Measurements from ENCODE around the gene CSGALNACT2.

DNA sequence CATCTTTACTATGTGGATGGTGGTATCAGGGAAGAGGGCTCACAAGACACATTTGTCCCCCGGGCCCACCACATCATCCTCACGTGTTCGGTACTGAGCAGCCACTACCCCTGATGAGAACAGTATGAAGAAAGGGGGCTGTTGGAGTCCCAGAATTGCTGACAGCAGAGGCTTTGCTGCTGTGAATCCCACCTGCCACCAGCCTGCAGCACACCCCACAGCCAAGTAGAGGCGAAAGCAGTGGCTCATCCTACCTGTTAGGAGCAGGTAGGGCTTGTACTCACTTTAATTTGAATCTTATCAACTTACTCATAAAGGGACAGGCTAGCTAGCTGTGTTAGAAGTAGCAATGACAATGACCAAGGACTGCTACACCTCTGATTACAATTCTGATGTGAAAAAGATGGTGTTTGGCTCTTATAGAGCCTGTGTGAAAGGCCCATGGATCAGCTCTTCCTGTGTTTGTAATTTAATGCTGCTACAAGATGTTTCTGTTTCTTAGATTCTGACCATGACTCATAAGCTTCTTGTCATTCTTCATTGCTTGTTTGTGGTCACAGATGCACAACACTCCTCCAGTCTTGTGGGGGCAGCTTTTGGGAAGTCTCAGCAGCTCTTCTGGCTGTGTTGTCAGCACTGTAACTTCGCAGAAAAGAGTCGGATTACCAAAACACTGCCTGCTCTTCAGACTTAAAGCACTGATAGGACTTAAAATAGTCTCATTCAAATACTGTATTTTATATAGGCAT lies 9.1 kb upstream of the CSGALNACT2 start:
- TF ChIP-seq GABPA (IDR thresholded peaks at IDR 0.05; ENCODE audit: low read depth) (no peak), RCOR1 (conservative IDR thresholded peaks at IDR 0.05; ENCODE audit: low read depth, low read length) (no peak), RBBP5 (conservative IDR thresholded peaks at IDR 0.05) (no peak), BACH1 (IDR thresholded peaks at IDR 0.05; ENCODE audit: borderline replicate concordance) (no peak), YY1 (IDR thresholded peaks at IDR 0.05; ENCODE audit: low read depth, low read length) (no peak), POLR2A (IDR thresholded peaks at IDR 0.05; ENCODE audit: low read depth, low read length) (no peak), CBFB (IDR thresholded peaks at IDR 0.05; ENCODE audit: low read depth) (no peak), EZH2 (IDR thresholded peaks at IDR 0.05; ENCODE audit: borderline replicate concordance, control insufficient read depth, low read depth, low read length) (no peak)
- TF ChIP-seq, protein P1, sequence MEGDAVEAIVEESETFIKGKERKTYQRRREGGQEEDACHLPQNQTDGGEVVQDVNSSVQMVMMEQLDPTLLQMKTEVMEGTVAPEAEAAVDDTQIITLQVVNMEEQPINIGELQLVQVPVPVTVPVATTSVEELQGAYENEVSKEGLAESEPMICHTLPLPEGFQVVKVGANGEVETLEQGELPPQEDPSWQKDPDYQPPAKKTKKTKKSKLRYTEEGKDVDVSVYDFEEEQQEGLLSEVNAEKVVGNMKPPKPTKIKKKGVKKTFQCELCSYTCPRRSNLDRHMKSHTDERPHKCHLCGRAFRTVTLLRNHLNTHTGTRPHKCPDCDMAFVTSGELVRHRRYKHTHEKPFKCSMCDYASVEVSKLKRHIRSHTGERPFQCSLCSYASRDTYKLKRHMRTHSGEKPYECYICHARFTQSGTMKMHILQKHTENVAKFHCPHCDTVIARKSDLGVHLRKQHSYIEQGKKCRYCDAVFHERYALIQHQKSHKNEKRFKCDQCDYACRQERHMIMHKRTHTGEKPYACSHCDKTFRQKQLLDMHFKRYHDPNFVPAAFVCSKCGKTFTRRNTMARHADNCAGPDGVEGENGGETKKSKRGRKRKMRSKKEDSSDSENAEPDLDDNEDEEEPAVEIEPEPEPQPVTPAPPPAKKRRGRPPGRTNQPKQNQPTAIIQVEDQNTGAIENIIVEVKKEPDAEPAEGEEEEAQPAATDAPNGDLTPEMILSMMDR (IDR thresholded peaks at IDR 0.05 in 2 of 3, conservative IDR thresholded peaks at IDR 0.05 in 1 of 3; ENCODE audit: control insufficient read depth in 2 of 3, extremely low read depth in 1 of 3, insufficient read depth in 1 of 3, low read depth in 3 of 3, low read length in 3 of 3): no peak
